NT2/D1 (cell line): ENCODE measurements around the gene ABO.
"Not testable (repeated sequence)": the region's sequence is repeated elsewhere in the genome, so short reads cannot be mapped to it uniquely, and the experiment has no call there.

Experiments
- DNase-seq: peaks from one replicate; pipeline ENCODE4 v3.0.0-alpha.2; 2011; ENCODE audit warnings: low read depth, low spot score
- H3K27me3 ChIP-seq: 2 replicates; pipeline ENCODE4 v1.6.0; 2011; ENCODE audit warnings: mild to moderate bottlenecking; ENCODE audit not compliant: insufficient read length, insufficient read depth
- H3K36me3 ChIP-seq: 2 replicates; pipeline ENCODE4 v1.6.1; 2011; ENCODE audit warnings: mild to moderate bottlenecking, low read length, mixed read lengths; ENCODE audit not compliant: insufficient read depth, insufficient read length
- H3K4me1 ChIP-seq: 2 replicates; pipeline ENCODE4 v1.5.1; 2011; ENCODE audit not compliant: insufficient read depth, insufficient read length
- H3K4me3 ChIP-seq: 2 replicates; pipeline ENCODE4 v1.5.1; 2011; ENCODE audit warnings: low read depth; ENCODE audit not compliant: insufficient read length
- H3K9ac ChIP-seq: 2 replicates; pipeline ENCODE4 v1.6.0; 2011; ENCODE audit warnings: low read depth; ENCODE audit not compliant: insufficient read length
- H3K9me3 ChIP-seq: 2 replicates; pipeline ENCODE4 v1.5.1; 2011; ENCODE audit warnings: mild to moderate bottlenecking, low read length; ENCODE audit not compliant: insufficient read depth
- SUZ12 ChIP-seq: IDR thresholded peaks from 2 replicates; pipeline ENCODE4 v1.6.1; 2011; ENCODE audit not compliant: insufficient read length, insufficient read depth; ENCODE audit errors: extremely low read depth
- YY1 ChIP-seq: IDR thresholded peaks from 2 replicates; pipeline ENCODE4 v1.6.1; 2011; ENCODE audit not compliant: insufficient read length, insufficient read depth
- ZNF274 ChIP-seq: IDR thresholded peaks from 2 replicates; pipeline ENCODE4 v1.6.1; 2011; ENCODE audit warnings: mild to moderate bottlenecking, low read depth, low read length

Gene ABO

GRCh38 chr9:133207021-133207531 is 67.9 kb downstream of the ABO start:
- Histone ChIP-seq H3K27me3 (peaks cover 8% of the 10 kb centered on the region), H3K9me3 (no peaks in the 10 kb centered on the region), H3K36me3 (no peaks in the 10 kb centered on the region), H3K4me1 (no peaks in the 10 kb centered on the region), H3K9ac (no peak overlapping the region), H3K4me3 (no peak overlapping the region)
- TF ChIP-seq ZNF274 (no peak), SUZ12 (no peak), YY1 (no peak)
- DNase-seq = no peak

GRCh38 chr9:133205996-133206931 is 68.7 kb downstream of the ABO start:
- Histone ChIP-seq H3K9me3 (no peaks in the 10 kb centered on the region), H3K9ac (no peak overlapping the region), H3K36me3 (no peaks in the 10 kb centered on the region), H3K4me1 (no peaks in the 10 kb centered on the region), H3K4me3 (no peak overlapping the region), H3K27me3 (peaks cover 8% of the 10 kb centered on the region)
- no peak for TF ChIP-seq ZNF274
- no peak for TF ChIP-seq YY1
- no peak for TF ChIP-seq SUZ12
- no peak for DNase-seq

- not testable (repeated sequence) for H3K4me3 ChIP-seq, H3K27me3 ChIP-seq, H3K9me3 ChIP-seq, H3K36me3 ChIP-seq, DNase-seq, H3K9ac ChIP-seq, H3K4me1 ChIP-seq
Observed at GRCh38 chr9:133205481-133205887, 69.5 kb downstream of the ABO start.
